Calu3 (cell line): Measurements from ENCODE around the gene PEX10. TPM values are rescaled to one million over a fixed set of nuclear protein-coding genes. Genes with fewer than 3 reads are reported as not detected.

Experiments
- BruUV-seq: library from RNA; stranded (reverse); fragments of 400-500 nt; replicated peaks from 2 replicates; lab custom pipeline; 2021; lab: Mats Ljungman, UMichigan
- CTCF ChIA-PET: fragments of 300-600 bp; sonication (Branson Sonifier 250); formaldehyde crosslinking; loops from one replicate; lab custom pipeline; 2022; ENCODE audit warnings: antibody characterized with exemption; lab: Charles Lee
- DNase-seq: peaks from one replicate; pipeline ENCODE4 v3.0.0; 2022
- H3K27ac Mint-ChIP-seq: one replicate; pipeline ENCODE4 v1.8.0; 2022; ENCODE audit warnings: mixed read lengths; ENCODE audit not compliant: unreplicated experiment
- H3K27me3 Mint-ChIP-seq: one replicate; pipeline ENCODE4 v1.8.0; 2022; ENCODE audit warnings: mixed read lengths; ENCODE audit not compliant: unreplicated experiment
- H3K36me3 Mint-ChIP-seq: one replicate; pipeline ENCODE4 v1.8.0; 2022; ENCODE audit warnings: mild to moderate bottlenecking, moderate library complexity, mixed read lengths; ENCODE audit not compliant: insufficient read depth, unreplicated experiment
- H3K4me1 Mint-ChIP-seq: one replicate; pipeline ENCODE4 v1.8.0; 2022; ENCODE audit warnings: mild to moderate bottlenecking, low read depth, mixed read lengths; ENCODE audit not compliant: unreplicated experiment
- H3K4me3 Mint-ChIP-seq: one replicate; pipeline ENCODE4 v1.8.0; 2022; ENCODE audit warnings: mild to moderate bottlenecking, low read depth, moderate library complexity, mixed read lengths; ENCODE audit not compliant: unreplicated experiment
- H3K9me3 Mint-ChIP-seq: one replicate; pipeline ENCODE4 v1.8.0; 2022; ENCODE audit warnings: low read depth, mixed read lengths; ENCODE audit not compliant: unreplicated experiment
- CTCF ChIP-seq: fragments of 200-600 bp; IDR thresholded peaks from one replicate; pipeline ENCODE4 v1.8.0; 2022; ENCODE audit warnings: antibody characterized with exemption; ENCODE audit not compliant: unreplicated experiment
- intact Hi-C: fragments of 100-400 bp; cut with micrococcal nuclease; formaldehyde crosslinking; loops from one replicate; pipeline ENCODE4 v1.10.0; 2022; ENCODE audit not compliant: unreplicated experiment
- total RNA-seq: library from RNA; stranded (reverse); gene quantifications from 2 replicates; pipeline ENCODE4 v1.2.3, GENCODE V29; 2022

Gene PEX10
- total RNA-seq, 1 experiment from 2014 or later, result 24.0 TPM

- H3K9me3 Mint-ChIP-seq, result no peaks in the 10 kb centered on the region
- H3K27ac Mint-ChIP-seq, result no peak overlapping the region
- intact Hi-C loops, result no loop called here
- H3K27me3 Mint-ChIP-seq, result no peaks in the 10 kb centered on the region
- H3K36me3 Mint-ChIP-seq, result peaks cover 62% of the 10 kb centered on the region
- CTCF ChIA-PET, result no interaction called here
- no TSS peak for BruUV-seq
- TF ChIP-seq CTCF, result no peak
- no peak overlapping the region for H3K4me3 Mint-ChIP-seq
- H3K4me1 Mint-ChIP-seq, result peaks cover 21% of the 10 kb centered on the region
- DNase-seq, result no peak
These were observed 17.6 kb downstream of the PEX10 start for GRCh38 chr1:2394761-2395160.

- H3K36me3 Mint-ChIP-seq, result peaks cover 57% of the 10 kb centered on the region
- TF ChIP-seq CTCF, result no peak
- no peak overlapping the region for H3K27ac Mint-ChIP-seq
- H3K27me3 Mint-ChIP-seq, result no peaks in the 10 kb centered on the region
- H3K4me1 Mint-ChIP-seq, result peaks cover 21% of the 10 kb centered on the region
- H3K4me3 Mint-ChIP-seq, result no peak overlapping the region
- BruUV-seq, result no TSS peak
- intact Hi-C loops, result no loop called here
- no peaks in the 10 kb centered on the region for H3K9me3 Mint-ChIP-seq
- DNase-seq, result no peak
- CTCF ChIA-PET, result no interaction called here
These were observed 18.1 kb downstream of the PEX10 start for GRCh38 chr1:2394220-2394619.

DNA sequence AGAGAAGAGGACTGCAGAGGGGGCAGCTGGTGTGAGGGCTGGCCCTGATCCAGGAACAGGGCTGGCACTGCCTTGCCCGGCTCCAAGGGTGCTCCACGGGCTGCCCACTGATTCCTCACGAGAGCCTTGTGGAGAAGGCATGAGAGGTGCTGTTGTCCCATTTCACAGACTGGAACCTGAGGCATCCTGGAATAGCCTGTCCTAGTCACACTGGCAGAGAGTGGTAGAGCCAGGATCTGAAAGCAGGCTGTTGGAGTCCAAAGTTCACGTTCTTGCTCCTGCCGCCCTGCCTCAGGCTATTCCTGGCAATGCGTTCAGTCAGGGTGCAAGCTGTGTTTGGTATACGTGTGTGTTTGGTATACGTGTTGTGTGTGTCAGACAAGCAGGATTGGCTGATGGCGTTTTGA, 18.9 kb downstream of the PEX10 start:
- no TSS peak for BruUV-seq
- intact Hi-C loops, result no loop called here
- no peaks in the 10 kb centered on the region for H3K27me3 Mint-ChIP-seq
- H3K36me3 Mint-ChIP-seq, result peaks cover 59% of the 10 kb centered on the region
- peak overlapping the region; percentile 86 for H3K27ac Mint-ChIP-seq
- no peaks in the 10 kb centered on the region for H3K9me3 Mint-ChIP-seq
- peak overlapping the region; percentile 79 for H3K4me3 Mint-ChIP-seq
- no peak for DNase-seq
- CTCF ChIA-PET, result no interaction called here
- TF ChIP-seq CTCF, result no peak
- H3K4me1 Mint-ChIP-seq, result peaks cover 21% of the 10 kb centered on the region

DNA sequence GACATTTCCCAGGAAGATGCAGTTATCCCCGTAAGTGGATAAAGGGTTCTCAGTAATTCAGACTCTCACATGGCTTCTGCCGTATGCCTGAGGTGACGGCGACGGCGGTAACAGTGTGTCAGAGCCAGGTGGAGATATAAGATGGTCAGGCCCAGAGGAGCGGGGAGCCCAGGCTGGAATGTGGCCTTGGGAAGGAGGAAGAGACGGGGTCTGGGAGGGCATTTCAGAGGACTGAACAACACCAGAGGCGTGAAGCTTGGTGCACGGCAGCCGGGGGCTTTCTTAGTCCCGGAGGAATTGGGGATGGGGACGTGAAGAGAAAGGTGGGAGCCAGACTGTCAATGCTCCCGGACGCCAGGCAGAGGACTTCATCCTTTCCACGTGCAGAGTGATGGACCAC, 19.7 kb downstream of the PEX10 start:
- Mint-ChIP-seq H3K4me3 (peak overlapping the region; percentile 79), H3K9me3 (no peaks in the 10 kb centered on the region), H3K36me3 (peaks cover 56% of the 10 kb centered on the region), H3K27ac (peak overlapping the region; percentile 86), H3K4me1 (peaks cover 21% of the 10 kb centered on the region), H3K27me3 (no peaks in the 10 kb centered on the region)
- no peak for TF ChIP-seq CTCF
- CTCF ChIA-PET, result interaction anchor here (1.3 kb wide), 1 partner anchor 193 kb away, joined by 3 read pairs; no protein-coding TSS in a partner anchor
- intact Hi-C loops, result no loop called here
- no peak for DNase-seq
- TSS peak; percentile 68 for BruUV-seq
